Mesendoderm (in vitro differentiated cells): Measurements from ENCODE around the gene NMT1.
A peak's percentile ranks its signal among the peaks of the same experiment; 100 is the strongest.

Experiments
- DNase-seq: peaks from one replicate; pipeline ENCODE4 v3.0.0; 2013
- H2AK5ac ChIP-seq: 2 replicates; pipeline ENCODE4 v1.6.1; 2013; ENCODE audit warnings: low read length, inconsistent platforms
- H2BK120ac ChIP-seq: 2 replicates; pipeline ENCODE4 v1.6.1; 2013; ENCODE audit warnings: low read depth, mild to moderate bottlenecking, low read length, moderate library complexity, mixed read lengths
- H2BK15ac ChIP-seq: replicated peaks from 2 replicates; pipeline ENCODE4 v1.6.1; 2013; ENCODE audit warnings: low read depth, mild to moderate bottlenecking, moderate library complexity
- H2BK5ac ChIP-seq: 2 replicates; pipeline ENCODE4 v1.6.1; 2013; ENCODE audit warnings: low read length, inconsistent platforms
- H3K18ac ChIP-seq: 2 replicates; pipeline ENCODE4 v1.6.1; 2013; ENCODE audit warnings: mild to moderate bottlenecking, low read length, mixed read lengths
- H3K23ac ChIP-seq: one replicate; pipeline ENCODE4 v1.6.1; 2013; ENCODE audit warnings: low read length
- H3K27ac ChIP-seq: 2 replicates; pipeline ENCODE4 v1.5.1; 2013; ENCODE audit warnings: low read depth, mild to moderate bottlenecking, inconsistent platforms, low read length, moderate library complexity
- H3K27me3 ChIP-seq: 2 replicates; pipeline ENCODE4 v1.6.1; 2013; ENCODE audit warnings: low read length, control low read depth, mild to moderate bottlenecking, inconsistent platforms; ENCODE audit not compliant: insufficient read depth, poor library complexity
- H3K36me3 ChIP-seq: 2 replicates; pipeline ENCODE4 v1.6.1; 2013; ENCODE audit warnings: low read length, inconsistent platforms; ENCODE audit not compliant: control insufficient read depth, insufficient read depth
- H3K4ac ChIP-seq: one replicate; pipeline ENCODE4 v1.6.1; 2013; ENCODE audit warnings: low read depth, mild to moderate bottlenecking, low read length, moderate library complexity
- H3K4me1 ChIP-seq: 2 replicates; pipeline ENCODE4 v1.6.1; 2013; ENCODE audit warnings: low read depth, low read length, inconsistent platforms; ENCODE audit not compliant: control insufficient read depth
- H3K4me2 ChIP-seq: 2 replicates; pipeline ENCODE4 v1.6.1; 2013; ENCODE audit warnings: low read length
- H3K4me3 ChIP-seq: 2 replicates; pipeline ENCODE4 v1.5.1; 2013; ENCODE audit warnings: mild to moderate bottlenecking, low read length
- H3K56ac ChIP-seq: one replicate; pipeline ENCODE4 v1.6.1; 2013; ENCODE audit warnings: low read length
- H3K79me1 ChIP-seq: 2 replicates; pipeline ENCODE4 v1.6.1; 2013; ENCODE audit warnings: low read length, inconsistent platforms
- H3K79me2 ChIP-seq: 2 replicates; pipeline ENCODE4 v1.6.1; 2013; ENCODE audit warnings: mild to moderate bottlenecking, low read length; ENCODE audit not compliant: control insufficient read depth, insufficient read depth
- H3K9ac ChIP-seq: 2 replicates; pipeline ENCODE4 v1.6.1; 2013; ENCODE audit warnings: low read length, inconsistent platforms
- H4K5ac ChIP-seq: one replicate; pipeline ENCODE4 v1.6.1; 2013; ENCODE audit warnings: low read length
- H4K8ac ChIP-seq: one replicate; pipeline ENCODE4 v1.6.1; 2013; ENCODE audit warnings: low read depth, mild to moderate bottlenecking, control low read depth, low read length, moderate library complexity
- WGBS: extraction: QIAGEN DNeasy Blood & Tissue Kit; methylation state at CpG from one replicate; pipeline ENCODE4 v1.1.7; 2013; ENCODE audit warnings: low lambda C conversion rate, missing lambda C conversion rate; ENCODE audit not compliant: insufficient coverage; ENCODE audit errors: extremely low coverage; 5-methylcytosine and 5-hydroxymethylcytosine counted together

Gene NMT1

DNA sequence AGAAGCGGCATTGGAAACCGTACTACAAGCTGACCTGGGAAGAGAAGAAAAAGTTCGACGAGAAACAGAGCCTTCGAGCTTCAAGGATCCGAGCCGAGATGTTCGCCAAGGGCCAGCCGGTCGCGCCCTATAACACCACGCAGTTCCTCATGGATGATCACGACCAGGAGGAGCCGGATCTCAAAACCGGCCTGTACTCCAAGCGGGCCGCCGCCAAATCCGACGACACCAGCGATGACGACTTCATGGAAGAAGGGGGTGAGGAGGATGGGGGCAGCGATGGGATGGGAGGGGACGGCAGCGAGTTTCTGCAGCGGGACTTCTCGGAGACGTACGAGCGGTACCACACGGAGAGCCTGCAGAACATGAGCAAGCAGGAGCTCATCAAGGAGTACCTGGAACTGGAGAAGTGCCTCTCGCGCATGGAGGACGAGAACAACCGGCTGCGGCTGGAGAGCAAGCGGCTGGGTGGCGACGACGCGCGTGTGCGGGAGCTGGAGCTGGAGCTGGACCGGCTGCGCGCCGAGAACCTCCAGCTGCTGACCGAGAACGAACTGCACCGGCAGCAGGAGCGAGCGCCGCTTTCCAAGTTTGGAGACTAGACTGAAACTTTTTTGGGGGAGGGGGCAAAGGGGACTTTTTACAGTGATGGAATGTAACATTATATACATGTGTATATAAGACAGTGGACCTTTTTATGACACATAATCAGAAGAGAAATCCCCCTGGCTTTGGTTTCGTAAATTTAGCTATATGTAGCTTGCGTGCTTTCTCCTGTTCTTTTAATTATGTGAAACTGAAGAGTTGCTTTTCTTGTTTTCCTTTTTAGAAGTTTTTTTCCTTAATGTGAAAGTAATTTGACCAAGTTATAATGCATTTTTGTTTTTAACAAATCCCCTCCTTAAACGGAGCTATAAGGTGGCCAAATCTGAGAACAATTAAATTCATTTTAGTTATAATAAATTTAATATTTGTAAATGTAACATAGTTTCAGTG is 88.8 kb downstream of the NMT1 start:
- H3K56ac ChIP-seq: peak overlapping the region; percentile 96
- H4K8ac ChIP-seq: no peak overlapping the region
- peak overlapping the region; percentile 79 for H3K27ac ChIP-seq
- H2BK120ac ChIP-seq: no peak overlapping the region
- H3K27me3 ChIP-seq: no peaks in the 10 kb centered on the region
- peaks cover 6% of the 10 kb centered on the region for H3K79me1 ChIP-seq
- peak overlapping the region; percentile 91 for H3K4me3 ChIP-seq
- H3K4me2 ChIP-seq: peak overlapping the region; percentile 73
- no peak overlapping the region for H2AK5ac ChIP-seq
- H3K4ac ChIP-seq: no peak overlapping the region
- H2BK5ac ChIP-seq: no peak overlapping the region
- no CpG with 5 or more reads among the region's 56 CpGs for WGBS
- DNase-seq: peak; percentile 66
- H4K5ac ChIP-seq: no peak overlapping the region
- H3K4me1 ChIP-seq: peaks cover 3% of the 10 kb centered on the region
- H3K18ac ChIP-seq: peak overlapping the region; percentile 46
- peak overlapping the region; percentile 94 for H3K9ac ChIP-seq
- H3K23ac ChIP-seq: no peak overlapping the region
- no peak overlapping the region for H2BK15ac ChIP-seq
- H3K79me2 ChIP-seq: peaks cover 16% of the 10 kb centered on the region
- no peaks in the 10 kb centered on the region for H3K36me3 ChIP-seq

GRCh38 chr17:45150911-45151809 is 90.0 kb downstream of the NMT1 start:
- H2BK5ac ChIP-seq: no peak overlapping the region
- H3K27ac ChIP-seq: no peak overlapping the region
- H2AK5ac ChIP-seq: no peak overlapping the region

DNA sequence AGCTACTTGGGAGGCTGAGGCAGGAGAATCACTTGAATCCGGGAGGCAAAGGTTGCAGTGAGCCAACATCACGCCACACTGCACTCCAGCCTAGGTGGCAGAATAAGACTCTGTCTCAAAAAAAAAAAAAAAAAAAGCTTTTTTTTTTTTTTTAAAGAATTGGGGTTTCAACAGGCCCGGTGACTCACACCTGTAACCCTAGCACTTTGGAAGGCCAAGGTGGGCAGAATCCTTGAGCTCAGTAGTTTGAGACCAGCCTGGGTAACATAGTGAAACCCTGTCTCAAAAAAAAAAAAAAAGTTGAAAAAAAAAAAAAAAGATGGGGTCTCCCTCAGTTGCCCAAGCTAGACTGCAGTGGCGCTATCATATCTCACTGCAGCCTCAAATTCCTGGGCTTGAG is 93.9 kb downstream of the NMT1 start:
- no peak overlapping the region for H4K8ac ChIP-seq
- H2BK15ac ChIP-seq: no peak overlapping the region
- no peaks in the 10 kb centered on the region for H3K36me3 ChIP-seq
- H3K79me2 ChIP-seq: peaks cover 9% of the 10 kb centered on the region
- no peak overlapping the region for H2AK5ac ChIP-seq
- peaks cover 1% of the 10 kb centered on the region for H3K4me1 ChIP-seq
- H3K27ac ChIP-seq: no peak overlapping the region
- no peak for DNase-seq
- no peaks in the 10 kb centered on the region for H3K27me3 ChIP-seq
- H3K9ac ChIP-seq: no peak overlapping the region
- H3K4ac ChIP-seq: no peak overlapping the region
- H3K18ac ChIP-seq: no peak overlapping the region
- no peak overlapping the region for H3K4me2 ChIP-seq
- no peak overlapping the region for H2BK5ac ChIP-seq
- peaks cover 1% of the 10 kb centered on the region for H3K79me1 ChIP-seq
- no peak overlapping the region for H3K23ac ChIP-seq
- H2BK120ac ChIP-seq: no peak overlapping the region
- H3K56ac ChIP-seq: no peak overlapping the region
- no peak overlapping the region for H3K4me3 ChIP-seq
- H4K5ac ChIP-seq: no peak overlapping the region
- no CpG with 5 or more reads among the region's 4 CpGs for WGBS

More at GRCh38 chr17:45150911-45151809, 90.0 kb downstream of the NMT1 start:
- no peaks in the 10 kb centered on the region for H3K36me3 ChIP-seq
- H3K23ac ChIP-seq: no peak overlapping the region
- peak overlapping the region; percentile 26 for H3K4me2 ChIP-seq
- H4K8ac ChIP-seq: no peak overlapping the region
- no peaks in the 10 kb centered on the region for H3K27me3 ChIP-seq
- no peak overlapping the region for H4K5ac ChIP-seq
- no peak overlapping the region for H2BK120ac ChIP-seq
- H2BK15ac ChIP-seq: no peak overlapping the region
- no peak for DNase-seq
- H3K79me2 ChIP-seq: peaks cover 16% of the 10 kb centered on the region
- H3K79me1 ChIP-seq: peaks cover 6% of the 10 kb centered on the region
- WGBS: no CpG with 5 or more reads among the region's 8 CpGs
- H3K9ac ChIP-seq: peak overlapping the region; percentile 26
- H3K56ac ChIP-seq: peak overlapping the region; percentile 20
- H3K4ac ChIP-seq: no peak overlapping the region
- no peak overlapping the region for H3K4me3 ChIP-seq
- H3K18ac ChIP-seq: no peak overlapping the region
- H3K4me1 ChIP-seq: peaks cover 3% of the 10 kb centered on the region

- Histone ChIP-seq H3K27ac (no peak overlapping the region), H3K36me3 (no peaks in the 10 kb centered on the region)
- no CpG with 5 or more reads among the region's 2 CpGs for WGBS
Observed at GRCh38 chr17:45155483-45155882, 94.4 kb downstream of the NMT1 start.

DNA sequence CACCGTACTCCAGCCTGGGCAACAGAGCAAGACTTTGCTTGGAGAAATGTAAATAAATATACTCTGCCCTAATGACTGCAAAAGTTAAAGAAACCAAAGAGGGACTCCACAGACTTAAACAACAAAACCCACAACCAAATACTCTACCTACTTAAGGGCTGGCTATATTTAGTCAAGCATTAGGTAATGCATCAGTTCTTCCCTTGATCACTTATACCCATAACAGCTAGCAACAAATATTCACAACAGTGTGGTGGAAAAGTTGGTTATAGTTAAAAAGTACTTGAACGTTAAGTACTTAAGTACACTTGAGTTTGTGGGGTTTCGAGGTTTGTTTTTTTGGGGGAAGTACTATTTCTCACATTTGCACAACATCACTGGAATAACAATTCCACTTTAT is 95.1 kb downstream of the NMT1 start:
- no CpG with 5 or more reads among the region's 3 CpGs for whole genome bisulfite sequencing

More at GRCh38 chr17:45155483-45155882, 94.4 kb downstream of the NMT1 start:
- Histone ChIP-seq H3K4me2 (no peak overlapping the region), H3K79me1 (peaks cover 1% of the 10 kb centered on the region), H4K5ac (no peak overlapping the region), H4K8ac (no peak overlapping the region), H3K23ac (no peak overlapping the region), H3K4me3 (no peak overlapping the region), H2BK120ac (no peak overlapping the region), H3K18ac (no peak overlapping the region), H2BK15ac (no peak overlapping the region), H2BK5ac (no peak overlapping the region), H3K9ac (no peak overlapping the region), H3K4ac (no peak overlapping the region), H3K4me1 (peaks cover 1% of the 10 kb centered on the region), H3K27me3 (no peaks in the 10 kb centered on the region), H3K79me2 (peaks cover 7% of the 10 kb centered on the region), H3K56ac (no peak overlapping the region), H2AK5ac (no peak overlapping the region)
- DNase-seq: no peak

More for the DNA sequence above, 95.1 kb downstream of the NMT1 start:
- Histone ChIP-seq H3K23ac (no peak overlapping the region), H3K36me3 (no peaks in the 10 kb centered on the region), H3K4me3 (no peak overlapping the region), H2BK5ac (no peak overlapping the region), H4K8ac (no peak overlapping the region), H2BK120ac (no peak overlapping the region), H3K79me1 (peaks cover 1% of the 10 kb centered on the region), H3K79me2 (peaks cover 1% of the 10 kb centered on the region), H3K18ac (no peak overlapping the region), H3K4me2 (no peak overlapping the region), H3K4ac (no peak overlapping the region), H3K56ac (no peak overlapping the region), H4K5ac (no peak overlapping the region), H2BK15ac (no peak overlapping the region), H3K27me3 (no peaks in the 10 kb centered on the region), H2AK5ac (no peak overlapping the region), H3K4me1 (peaks cover 1% of the 10 kb centered on the region), H3K27ac (no peak overlapping the region), H3K9ac (no peak overlapping the region)
- DNase-seq: no peak
